ENCODE measurements around the gene SRSF3. TPM values are rescaled to one million over a fixed set of nuclear protein-coding genes. Genes with fewer than 3 reads are reported as not detected.

SRSF3 gene
- total RNA-seq, 1 experiment from 2014 or later: 297 TPM

GRCh38 chr6:36633370-36633769, 39.2 kb downstream of the SRSF3 start:
- Histone ChIP-seq H3K9me3 (ENCODE audit: low read length) (no peaks in the 10 kb centered on the region), H3K27me3 (ENCODE audit: low read length) (no peaks in the 10 kb centered on the region), H3F3A (ENCODE audit: low read length, unreplicated experiment) (no peaks in the 10 kb centered on the region), H3K9me2 (replicated peaks; ENCODE audit: low read length) (no peaks in the 10 kb centered on the region), H3K4me2 (ENCODE audit: low read length) (no peak overlapping the region), H2AFZ (ENCODE audit: low read length) (no peak overlapping the region), H3K79me2 (ENCODE audit: low read length) (no peaks in the 10 kb centered on the region), H3K4me1 (ENCODE audit: insufficient read depth, low read length) (peaks cover 13% of the 10 kb centered on the region), H3K27ac (ENCODE audit: low read length) (no peak overlapping the region), H3K4me3 (ENCODE audit: low read length) (no peak overlapping the region), H3K9ac (ENCODE audit: low read length) (no peak overlapping the region), H4K20me1 (ENCODE audit: low read length) (no peaks in the 10 kb centered on the region), H3K36me3 (ENCODE audit: low read depth, low read length) (no peaks in the 10 kb centered on the region)
- TF ChIP-seq CTCF (conservative IDR thresholded peaks at IDR 0.05; ENCODE audit: low read depth, low read length): no peak
- no peak for TF ChIP-seq EZH2 (IDR thresholded peaks at IDR 0.05; ENCODE audit: low read length, unreplicated experiment)
- no peak for TF ChIP-seq EZH2phosphoT487 (IDR thresholded peaks at IDR 0.05; ENCODE audit: borderline replicate concordance, low read length)
- no peak for ATAC-seq
- BruUV-seq (replicated peaks): no TSS peak
- CTCF ChIA-PET: interaction anchor here (0.5 kb wide), 1 partner anchor 18 kb away, joined by 4 read pairs; no protein-coding TSS in a partner anchor
- no peak for DNase-seq
- intact Hi-C loops (cut with micrococcal nuclease): no loop called here
- POLR2A ChIA-PET (ENCODE audit: unreplicated experiment): no interaction called here

GRCh38 chr6:36633915-36634314, 39.8 kb downstream of the SRSF3 start:
- peak; percentile 89 for ATAC-seq
- Histone ChIP-seq H3F3A (ENCODE audit: low read length, unreplicated experiment) (no peaks in the 10 kb centered on the region), H3K9me2 (replicated peaks; ENCODE audit: low read length) (no peaks in the 10 kb centered on the region), H3K4me1 (ENCODE audit: insufficient read depth, low read length) (peaks cover 13% of the 10 kb centered on the region), H2AFZ (ENCODE audit: low read length) (peak overlapping the region; percentile 47; the same call in 1 of the 2 replicates), H3K4me3 (ENCODE audit: low read length) (no peak overlapping the region), H3K4me2 (ENCODE audit: low read length) (peak overlapping the region; percentile 32), H3K36me3 (ENCODE audit: low read depth, low read length) (no peaks in the 10 kb centered on the region), H3K9me3 (ENCODE audit: low read length) (no peaks in the 10 kb centered on the region), H3K27ac (ENCODE audit: low read length) (no peak overlapping the region), H4K20me1 (ENCODE audit: low read length) (no peaks in the 10 kb centered on the region), H3K9ac (ENCODE audit: low read length) (no peak overlapping the region), H3K27me3 (ENCODE audit: low read length) (no peaks in the 10 kb centered on the region), H3K79me2 (ENCODE audit: low read length) (no peaks in the 10 kb centered on the region)
- DNase-seq: peak; percentile 67
- ChIA-PET POLR2A (ENCODE audit: unreplicated experiment) (no interaction called here), CTCF (interaction anchor here (0.5 to 0.6 kb wide), 2 partner anchors 19 kb away, joined by 3 to 4 read pairs; no protein-coding TSS in a partner anchor)
- TF ChIP-seq EZH2 (IDR thresholded peaks at IDR 0.05; ENCODE audit: low read length, unreplicated experiment): no peak
- TF ChIP-seq CTCF (conservative IDR thresholded peaks at IDR 0.05; ENCODE audit: low read depth, low read length): no peak
- TF ChIP-seq EZH2phosphoT487 (IDR thresholded peaks at IDR 0.05; ENCODE audit: borderline replicate concordance, low read length): no peak
- no TSS peak for BruUV-seq (replicated peaks)
- intact Hi-C loops (cut with micrococcal nuclease): no loop called here

- Histone ChIP-seq H4K20me1 (ENCODE audit: low read length) (no peaks in the 10 kb centered on the region), H3K27me3 (ENCODE audit: low read length) (no peaks in the 10 kb centered on the region), H3K9ac (ENCODE audit: low read length) (no peak overlapping the region), H3K4me2 (ENCODE audit: low read length) (peak overlapping the region; percentile 32), H3K4me3 (ENCODE audit: low read length) (no peak overlapping the region), H3F3A (ENCODE audit: low read length, unreplicated experiment) (no peaks in the 10 kb centered on the region), H2AFZ (ENCODE audit: low read length) (no peak overlapping the region), H3K9me3 (ENCODE audit: low read length) (no peaks in the 10 kb centered on the region), H3K36me3 (ENCODE audit: low read depth, low read length) (no peaks in the 10 kb centered on the region), H3K9me2 (replicated peaks; ENCODE audit: low read length) (no peaks in the 10 kb centered on the region), H3K4me1 (ENCODE audit: insufficient read depth, low read length) (peaks cover 13% of the 10 kb centered on the region), H3K27ac (ENCODE audit: low read length) (no peak overlapping the region), H3K79me2 (ENCODE audit: low read length) (no peaks in the 10 kb centered on the region)
- CTCF ChIA-PET: interaction anchor here (0.6 kb wide), 1 partner anchor 19 kb away, joined by 3 read pairs; no protein-coding TSS in a partner anchor
- POLR2A ChIA-PET (ENCODE audit: unreplicated experiment): no interaction called here
- TF ChIP-seq CTCF (conservative IDR thresholded peaks at IDR 0.05; ENCODE audit: low read depth, low read length): no peak
- TF ChIP-seq EZH2phosphoT487 (IDR thresholded peaks at IDR 0.05; ENCODE audit: borderline replicate concordance, low read length): no peak
- TF ChIP-seq EZH2 (IDR thresholded peaks at IDR 0.05; ENCODE audit: low read length, unreplicated experiment): no peak
- DNase-seq (no peak), ATAC-seq (no peak)
- intact Hi-C loops (cut with micrococcal nuclease): no loop called here
- no TSS peak for BruUV-seq (replicated peaks)
These were observed 40.4 kb downstream of the SRSF3 start for GRCh38 chr6:36634317-36635108.
